ENCODE measurements around the gene TMEM63A. TPM values are rescaled to one million over a fixed set of nuclear protein-coding genes. Genes with fewer than 3 reads are reported as not detected.

TMEM63A gene
- total RNA-seq, 5 donors from 2014 or later (not counting 1 experiment from before 2014, with no cell fraction given) = 332 to 473 (median 390) TPM

DNA sequence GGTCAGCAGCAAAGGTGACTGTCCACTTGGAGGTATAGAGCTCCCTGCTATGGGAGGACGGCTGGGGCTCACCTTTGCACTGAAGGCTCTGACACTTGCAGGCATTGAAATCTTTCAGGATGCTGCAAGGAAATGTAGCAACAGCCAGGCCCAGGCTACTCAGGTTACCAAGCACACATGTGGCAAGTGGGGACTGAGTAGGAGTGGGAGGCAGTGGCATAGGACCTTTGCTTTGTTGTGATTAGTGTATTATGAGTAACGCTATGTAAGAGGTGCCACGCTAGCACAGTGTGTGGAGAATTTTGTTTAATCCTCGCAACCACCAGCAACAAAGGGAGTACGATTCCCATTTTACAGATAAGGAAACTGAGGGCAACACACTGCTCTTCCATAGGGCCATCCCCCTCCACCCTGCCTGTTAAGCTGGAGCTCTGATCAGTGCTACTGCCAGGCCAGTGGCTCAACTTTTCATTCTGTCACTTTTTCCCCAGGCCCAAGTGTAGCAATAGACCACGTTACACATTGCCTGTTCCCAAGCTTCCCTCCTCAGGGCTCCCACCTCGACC is 21.2 kb downstream of the TMEM63A start:
- Mint-ChIP-seq H3K36me3 (peaks cover 39% of the 10 kb centered on the region), H3K4me1 (peaks cover 23 to 40% (median 40%) of the 10 kb centered on the region in 3 donors), H3K4me3 (no peak overlapping the region), H3K27ac (peak overlapping the region; percentile 28 to 48), H3K27me3 (no peaks in the 10 kb centered on the region), H3K9me3 (no peaks in the 10 kb centered on the region)
- Histone ChIP-seq H3K27ac (ENCODE audit: low read length) (no peak overlapping the region), H3K9me3 (no peaks in the 10 kb centered on the region), H3K4me3 (ENCODE audit: control insufficient read depth in 1 of 2, extremely low read depth in 1 of 2, low read length in 1 of 2) (no peak overlapping the region), H3K4me1 (ENCODE audit: control insufficient read depth in 1 of 2, extremely low read depth in 1 of 2, insufficient read depth in 2 of 2, low read length in 2 of 2) (peaks cover 0 to 17% of the 10 kb centered on the region in 2 experiments), H3K36me3 (ENCODE audit: control insufficient read depth in 2 of 2, extremely low read depth in 1 of 2, insufficient read depth in 1 of 2, low read length in 1 of 2) (peaks cover 35 to 94% of the 10 kb centered on the region in 2 donors), H3K27me3 (replicated peaks in 1 of 2; ENCODE audit: control insufficient read depth in 2 of 2, extremely low read depth in 1 of 2, insufficient read depth in 2 of 2, low read length in 1 of 2) (no peaks in the 10 kb centered on the region)
- ChIA-PET CTCF (interaction anchor here in 1 of 2 donors (0.5 kb wide), 1 partner anchor 42 kb away, joined by 4 read pairs; no protein-coding TSS in a partner anchor), POLR2A (interaction anchor here in 1 of 2 donors (0.6 kb wide), 1 partner anchor 37 kb away, joined by 6 read pairs; no protein-coding TSS in a partner anchor)
- 96% methylated on average over 4 of the region's 7 CpGs for WGBS (ENCODE audit: insufficient coverage)
- ATAC-seq (replicated peaks in 1 of 4) (no peak), DNase-seq (no peak)

DNA sequence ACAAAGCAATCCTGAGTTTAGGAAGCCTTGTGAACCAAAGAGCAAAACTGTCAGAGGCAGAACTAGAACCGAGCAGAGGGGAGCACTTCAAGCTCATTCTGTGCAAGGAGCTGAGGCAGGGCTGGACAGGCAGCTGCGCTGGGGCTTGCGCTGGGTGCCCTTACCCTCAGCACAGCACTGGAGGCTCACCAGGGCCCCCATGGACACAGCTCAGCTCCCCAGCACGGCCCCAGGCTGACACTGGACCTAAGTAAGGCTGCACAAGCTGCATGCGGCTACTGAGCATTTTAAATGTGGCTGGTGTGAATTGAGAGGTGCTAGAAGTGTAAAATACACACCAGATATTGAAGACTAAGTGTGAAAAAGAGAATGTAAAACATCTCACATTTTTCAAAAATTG is 22.1 kb downstream of the TMEM63A start:
- Histone ChIP-seq H3K36me3 (ENCODE audit: control insufficient read depth in 2 of 2, extremely low read depth in 1 of 2, insufficient read depth in 1 of 2, low read length in 1 of 2) (peaks cover 39 to 94% of the 10 kb centered on the region in 2 donors), H3K27me3 (replicated peaks in 1 of 2; ENCODE audit: control insufficient read depth in 2 of 2, extremely low read depth in 1 of 2, insufficient read depth in 2 of 2, low read length in 1 of 2) (no peaks in the 10 kb centered on the region), H3K4me3 (ENCODE audit: control insufficient read depth in 1 of 2, extremely low read depth in 1 of 2, low read length in 1 of 2) (no peak overlapping the region), H3K27ac (ENCODE audit: low read length) (no peak overlapping the region), H3K9me3 (no peaks in the 10 kb centered on the region), H3K4me1 (ENCODE audit: control insufficient read depth in 1 of 2, extremely low read depth in 1 of 2, insufficient read depth in 2 of 2, low read length in 2 of 2) (peaks cover 0 to 8% of the 10 kb centered on the region in 2 experiments)
- POLR2A ChIA-PET = no interaction called here
- CTCF ChIA-PET = interaction anchor here in 1 of 2 donors (0.6 kb wide), 1 partner anchor 80 kb away, joined by 7 read pairs; no protein-coding TSS in a partner anchor
- 90% methylated on average over 4 of the region's 5 CpGs for WGBS (ENCODE audit: insufficient coverage)
- no peaks in the 10 kb centered on the region for H3K9me3 Mint-ChIP-seq
- ATAC-seq (replicated peaks in 1 of 4) (no peak), DNase-seq (no peak)
- H3K27ac Mint-ChIP-seq = peak overlapping the region; percentile 16 to 49
- no peak overlapping the region for H3K4me3 Mint-ChIP-seq
- H3K27me3 Mint-ChIP-seq = no peaks in the 10 kb centered on the region
- H3K4me1 Mint-ChIP-seq = peaks cover 15 to 37% (median 35%) of the 10 kb centered on the region in 3 donors
- H3K36me3 Mint-ChIP-seq = peaks cover 42% of the 10 kb centered on the region

DNA sequence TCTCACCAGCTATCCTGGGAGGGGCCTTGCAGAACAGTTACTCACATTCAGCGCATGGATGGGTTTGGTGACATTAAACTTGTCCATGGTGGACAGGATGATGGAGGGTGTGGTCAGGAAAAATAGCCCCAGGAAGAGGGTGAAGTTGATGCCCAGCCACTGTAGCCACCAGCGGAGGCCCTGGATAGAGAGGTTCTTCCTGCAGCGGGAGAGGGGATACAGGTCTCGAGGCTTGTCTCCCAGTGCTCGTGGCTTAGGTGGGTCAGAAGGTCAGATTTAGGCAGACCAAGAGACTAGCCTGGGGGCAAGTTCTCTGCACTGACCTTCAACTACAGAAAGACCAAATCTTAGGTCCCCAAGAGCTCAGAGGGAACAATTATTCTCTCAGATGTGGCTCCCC is 23.0 kb downstream of the TMEM63A start:
- peaks cover 15 to 35% (median 29%) of the 10 kb centered on the region in 3 donors for H3K4me1 Mint-ChIP-seq
- no peaks in the 10 kb centered on the region for H3K9me3 Mint-ChIP-seq
- peaks cover 45 to 94% of the 10 kb centered on the region in 2 donors for H3K36me3 ChIP-seq (ENCODE audit: control insufficient read depth in 2 of 2, extremely low read depth in 1 of 2, insufficient read depth in 1 of 2, low read length in 1 of 2)
- no peaks in the 10 kb centered on the region for H3K9me3 ChIP-seq
- H3K4me1 ChIP-seq (ENCODE audit: control insufficient read depth in 1 of 2, extremely low read depth in 1 of 2, insufficient read depth in 2 of 2, low read length in 2 of 2) = peaks cover 0 to 4% of the 10 kb centered on the region in 2 experiments
- no peaks in the 10 kb centered on the region for H3K27me3 Mint-ChIP-seq
- peak overlapping the region in 1 of 2 donors; percentile 71 for H3K27ac Mint-ChIP-seq
- no peak overlapping the region for H3K4me3 Mint-ChIP-seq
- WGBS (ENCODE audit: insufficient coverage) = 100% methylated on average over 2 of the region's 5 CpGs
- CTCF ChIA-PET = interaction anchor here in 1 of 2 donors (0.7 kb wide), 1 partner anchor 390 kb away, joined by 3 read pairs; no protein-coding TSS in a partner anchor
- DNase-seq = no peak
- peaks cover 48% of the 10 kb centered on the region for H3K36me3 Mint-ChIP-seq
- POLR2A ChIA-PET = interaction anchor here in 1 of 2 donors (0.6 kb wide), 1 partner anchor 40 kb away, joined by 4 read pairs; no protein-coding TSS in a partner anchor
- H3K27me3 ChIP-seq (replicated peaks in 1 of 2; ENCODE audit: control insufficient read depth in 2 of 2, extremely low read depth in 1 of 2, insufficient read depth in 2 of 2, low read length in 1 of 2) = no peaks in the 10 kb centered on the region
- no peak overlapping the region for H3K4me3 ChIP-seq (ENCODE audit: control insufficient read depth in 1 of 2, extremely low read depth in 1 of 2, low read length in 1 of 2)
- no peak for ATAC-seq (replicated peaks in 1 of 4)
- H3K27ac ChIP-seq (ENCODE audit: low read length) = no peak overlapping the region

DNA sequence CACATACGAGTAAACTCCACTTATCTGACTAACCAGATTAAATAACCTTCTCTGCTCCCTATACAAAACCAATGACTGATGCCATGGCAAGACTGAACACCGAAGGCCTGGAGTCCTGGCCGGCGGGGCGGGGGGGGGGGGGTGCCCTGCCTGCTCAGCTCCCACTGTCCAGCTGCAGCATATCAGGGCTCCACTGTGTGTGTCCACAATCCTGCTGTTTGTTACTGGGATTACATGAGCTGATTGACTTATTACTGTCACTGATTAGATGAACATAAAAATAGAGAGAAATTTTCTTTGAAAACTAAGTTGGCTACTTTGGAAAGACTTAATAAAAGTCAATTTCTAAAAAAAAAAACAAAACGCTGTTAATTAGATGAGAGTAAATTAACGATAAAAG is 24.9 kb downstream of the TMEM63A start:
- H3K9me3 ChIP-seq = no peaks in the 10 kb centered on the region
- POLR2A ChIA-PET = interaction anchor here in 1 of 2 donors (0.7 kb wide), 1 partner anchor 48 kb away, joined by 3 read pairs; no protein-coding TSS in a partner anchor
- no peaks in the 10 kb centered on the region for H3K9me3 Mint-ChIP-seq

DNA sequence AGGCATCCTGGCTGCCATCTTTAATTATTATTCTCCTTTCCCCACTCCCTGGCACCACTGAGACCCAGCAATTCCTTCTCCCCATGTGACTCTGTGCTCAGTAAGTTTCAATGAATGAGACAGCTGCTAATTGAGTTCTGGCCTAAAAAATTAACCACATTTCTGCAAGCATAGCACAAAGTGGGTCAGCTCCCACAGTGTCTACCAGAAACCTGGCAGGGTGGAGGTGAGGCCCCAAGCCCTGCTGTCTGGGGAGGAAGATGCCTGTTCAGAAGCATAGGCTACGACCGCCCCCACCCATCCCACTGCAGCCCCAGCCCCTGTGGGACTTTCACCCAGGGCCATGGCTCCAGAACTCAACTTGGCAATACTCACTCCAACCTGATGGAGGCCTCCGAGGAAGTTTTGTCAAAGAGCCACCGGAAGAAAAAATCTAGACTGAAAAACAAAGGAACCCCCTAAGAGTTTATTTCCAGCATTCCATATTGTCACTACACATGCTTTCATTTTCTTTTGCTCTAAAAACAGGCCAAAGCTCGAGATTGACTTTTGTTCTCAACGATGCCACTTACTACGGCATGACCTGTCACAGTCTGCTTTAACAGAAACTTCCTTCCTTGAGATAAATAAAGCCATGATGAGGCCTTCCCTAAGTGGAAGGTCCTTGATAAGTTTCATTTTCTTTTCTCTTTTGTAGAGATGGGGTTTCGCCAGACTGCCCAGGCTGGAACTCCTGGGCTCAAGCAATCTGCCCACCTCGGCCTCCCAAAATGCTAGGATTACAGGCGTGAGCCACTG is 26.5 kb downstream of the TMEM63A start:
- no peaks in the 10 kb centered on the region for H3K27me3 Mint-ChIP-seq
- DNase-seq = no peak
- no peaks in the 10 kb centered on the region for H3K9me3 ChIP-seq
- peaks cover 37 to 94% of the 10 kb centered on the region in 2 donors for H3K36me3 ChIP-seq (ENCODE audit: control insufficient read depth in 2 of 2, extremely low read depth in 1 of 2, insufficient read depth in 1 of 2, low read length in 1 of 2)
- no peaks in the 10 kb centered on the region for H3K27me3 ChIP-seq (replicated peaks in 1 of 2; ENCODE audit: control insufficient read depth in 2 of 2, extremely low read depth in 1 of 2, insufficient read depth in 2 of 2, low read length in 1 of 2)
- H3K4me3 Mint-ChIP-seq = no peak overlapping the region
- POLR2A ChIA-PET = interaction anchor here (0.5 to 0.7 kb wide), 4 partner anchors 42 to 217 kb away, joined by 3 to 10 read pairs (median 6); no protein-coding TSS in a partner anchor
- no peaks in the 10 kb centered on the region for H3K9me3 Mint-ChIP-seq
- peak in 1 of 4 experiments; percentile 34 for ATAC-seq (replicated peaks in 1 of 4)
- no peak overlapping the region for H3K4me3 ChIP-seq (ENCODE audit: control insufficient read depth in 1 of 2, extremely low read depth in 1 of 2, low read length in 1 of 2)
- H3K27ac Mint-ChIP-seq = peak overlapping the region; percentile 72 to 81
- H3K36me3 Mint-ChIP-seq = peaks cover 60% of the 10 kb centered on the region
- WGBS (ENCODE audit: insufficient coverage) = 92% methylated on average over 5 of the region's 10 CpGs
- peak overlapping the region; percentile 41 for H3K27ac ChIP-seq (ENCODE audit: low read length)
- CTCF ChIA-PET = interaction anchor here (0.6 to 0.8 kb wide), 3 partner anchors 25 to 195 kb away, joined by 3 to 4 read pairs (median 4); no protein-coding TSS in a partner anchor
- peaks cover 0 to 32% of the 10 kb centered on the region in 2 experiments for H3K4me1 ChIP-seq (ENCODE audit: control insufficient read depth in 1 of 2, extremely low read depth in 1 of 2, insufficient read depth in 2 of 2, low read length in 2 of 2)
- H3K4me1 Mint-ChIP-seq = peaks cover 48 to 55% (median 48%) of the 10 kb centered on the region in 3 donors

More for the DNA sequence above, 24.9 kb downstream of the TMEM63A start:
- DNase-seq (no peak), ATAC-seq (replicated peaks in 1 of 4) (no peak)
- Mint-ChIP-seq H3K27me3 (no peaks in the 10 kb centered on the region), H3K27ac (peak overlapping the region in 1 of 2 donors; percentile 39), H3K4me3 (no peak overlapping the region), H3K4me1 (peaks cover 34 to 48% (median 35%) of the 10 kb centered on the region in 3 donors), H3K36me3 (peaks cover 60% of the 10 kb centered on the region)
- WGBS (ENCODE audit: insufficient coverage) = 100% methylated on average over 1 of the region's 7 CpGs
- H3K27ac ChIP-seq (ENCODE audit: low read length) = no peak overlapping the region
- no peaks in the 10 kb centered on the region for H3K27me3 ChIP-seq (replicated peaks in 1 of 2; ENCODE audit: control insufficient read depth in 2 of 2, extremely low read depth in 1 of 2, insufficient read depth in 2 of 2, low read length in 1 of 2)
- H3K4me3 ChIP-seq (ENCODE audit: control insufficient read depth in 1 of 2, extremely low read depth in 1 of 2, low read length in 1 of 2) = no peak overlapping the region
- peaks cover 44 to 96% of the 10 kb centered on the region in 2 donors for H3K36me3 ChIP-seq (ENCODE audit: control insufficient read depth in 2 of 2, extremely low read depth in 1 of 2, insufficient read depth in 1 of 2, low read length in 1 of 2)
- CTCF ChIA-PET = interaction anchor here (0.7 to 1.2 kb wide), 2 partner anchors 53 to 426 kb away, joined by 3 read pairs; no protein-coding TSS in a partner anchor
- peaks cover 0 to 21% of the 10 kb centered on the region in 2 experiments for H3K4me1 ChIP-seq (ENCODE audit: control insufficient read depth in 1 of 2, extremely low read depth in 1 of 2, insufficient read depth in 2 of 2, low read length in 2 of 2)

DNA sequence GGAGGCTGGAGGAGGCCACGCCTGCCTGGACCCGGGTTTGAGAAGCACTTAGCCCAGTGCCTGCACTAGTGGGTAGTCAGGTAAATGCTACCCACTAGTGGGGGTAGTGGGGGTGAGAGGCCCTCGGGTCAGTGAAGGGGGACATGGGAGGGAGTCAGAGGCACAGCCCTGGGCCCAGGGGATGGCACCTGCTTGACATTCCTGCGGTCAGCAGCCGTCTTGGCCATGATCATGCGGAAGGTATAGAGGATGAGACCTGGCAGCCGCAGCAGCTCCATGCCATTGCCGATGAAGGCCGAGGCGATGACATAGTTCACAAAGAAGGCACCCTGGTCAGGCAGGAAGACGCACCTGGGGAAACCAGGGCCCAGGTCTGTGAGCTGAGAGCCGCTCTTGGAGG is 28.7 kb downstream of the TMEM63A start:
- CTCF ChIA-PET = no interaction called here
- peak overlapping the region; percentile 63 to 88 for H3K27ac Mint-ChIP-seq
- Histone ChIP-seq H3K27ac (ENCODE audit: low read length) (no peak overlapping the region), H3K36me3 (ENCODE audit: control insufficient read depth in 2 of 2, extremely low read depth in 1 of 2, insufficient read depth in 1 of 2, low read length in 1 of 2) (peaks cover 22 to 95% of the 10 kb centered on the region in 2 donors), H3K27me3 (replicated peaks in 1 of 2; ENCODE audit: control insufficient read depth in 2 of 2, extremely low read depth in 1 of 2, insufficient read depth in 2 of 2, low read length in 1 of 2) (peaks cover 0 to 2% of the 10 kb centered on the region in 2 experiments), H3K4me3 (ENCODE audit: control insufficient read depth in 1 of 2, extremely low read depth in 1 of 2, low read length in 1 of 2) (no peak overlapping the region), H3K9me3 (no peaks in the 10 kb centered on the region), H3K4me1 (ENCODE audit: control insufficient read depth in 1 of 2, extremely low read depth in 1 of 2, insufficient read depth in 2 of 2, low read length in 2 of 2) (peaks cover 12 to 54% of the 10 kb centered on the region in 2 experiments)
- DNase-seq (no peak), ATAC-seq (replicated peaks in 1 of 4) (no peak)
- no peaks in the 10 kb centered on the region for H3K9me3 Mint-ChIP-seq
- WGBS (ENCODE audit: insufficient coverage) = 97% methylated on average over 12 of the region's 12 CpGs
- POLR2A ChIA-PET = no interaction called here
- H3K36me3 Mint-ChIP-seq = peaks cover 63% of the 10 kb centered on the region
- H3K27me3 Mint-ChIP-seq = no peaks in the 10 kb centered on the region
- H3K4me1 Mint-ChIP-seq = peaks cover 60 to 71% (median 65%) of the 10 kb centered on the region in 3 donors
- no peak overlapping the region for H3K4me3 Mint-ChIP-seq
